Astrocyte (in vitro differentiated cells and primary cell): ENCODE data around the gene GLS2. TPM values are rescaled to one million over a fixed set of nuclear protein-coding genes. Genes with fewer than 3 reads are reported as not detected.

Experiments used
- DNase-seq: peaks from one replicate; pipeline ENCODE4 v3.0.0-alpha.2; 2010; ENCODE audit warnings: low read depth
- FAIRE-seq: peaks from 2 replicates; lab custom pipeline; 2011; peaks lifted over from hg19 to GRCh38; lab: Jason Lieb, UNC
- H2AFZ ChIP-seq: 2 replicates; pipeline ENCODE4 v1.6.0; 2012; ENCODE audit warnings: low read depth, low read length, inconsistent platforms
- H3K27ac ChIP-seq: 2 replicates; pipeline ENCODE4 v1.5.1; 2011; ENCODE audit warnings: low read depth, low read length, inconsistent platforms
- H3K27me3 ChIP-seq: 2 replicates; pipeline ENCODE4 v1.6.0; 2011; ENCODE audit warnings: low read length, inconsistent platforms; ENCODE audit not compliant: insufficient read depth
- H3K36me3 ChIP-seq: 2 replicates; pipeline ENCODE4 v1.5.1; 2011; ENCODE audit warnings: low read length, inconsistent platforms; ENCODE audit not compliant: insufficient read depth
- H3K4me1 ChIP-seq: 2 replicates; pipeline ENCODE4 v1.5.1; 2011; ENCODE audit warnings: low read length, inconsistent platforms; ENCODE audit not compliant: insufficient read depth
- H3K4me2 ChIP-seq: 2 replicates; pipeline ENCODE4 v1.6.0; 2012; ENCODE audit warnings: low read length, inconsistent platforms
- H3K4me3 ChIP-seq: 2 replicates; pipeline ENCODE4 v1.5.1; 2011; ENCODE audit warnings: low read depth, mild to moderate bottlenecking, low read length, inconsistent platforms; ENCODE audit not compliant: insufficient read depth
- H3K79me2 ChIP-seq: 2 replicates; pipeline ENCODE4 v1.6.0; 2012; ENCODE audit warnings: mild to moderate bottlenecking, low read length, inconsistent platforms; ENCODE audit not compliant: insufficient read depth
- H3K9ac ChIP-seq: 2 replicates; pipeline ENCODE4 v1.6.0; 2012; ENCODE audit warnings: mild to moderate bottlenecking, low read length, inconsistent platforms
- H3K9me3 ChIP-seq: 2 replicates; pipeline ENCODE4 v1.5.1; 2012; ENCODE audit warnings: low read depth, mild to moderate bottlenecking, low read length, inconsistent platforms; ENCODE audit not compliant: insufficient read depth
- H4K20me1 ChIP-seq: 2 replicates; pipeline ENCODE4 v1.6.0; 2012; ENCODE audit warnings: low read length, inconsistent platforms; ENCODE audit not compliant: insufficient read depth
- H3K27ac Mint-ChIP-seq: one replicate; pipeline ENCODE4 v1.8.0; 2021; ENCODE audit warnings: mild to moderate bottlenecking, mixed read lengths; ENCODE audit not compliant: unreplicated experiment
- H3K27me3 Mint-ChIP-seq: one replicate; pipeline ENCODE4 v1.8.0; 2021; ENCODE audit warnings: low read depth, mixed read lengths; ENCODE audit not compliant: unreplicated experiment
- H3K36me3 Mint-ChIP-seq: one replicate; pipeline ENCODE4 v1.8.0; 2021; ENCODE audit warnings: low read depth, mixed read lengths; ENCODE audit not compliant: unreplicated experiment
- H3K4me1 Mint-ChIP-seq: one replicate; pipeline ENCODE4 v1.8.0; 2021; ENCODE audit warnings: low read depth, mixed read lengths; ENCODE audit not compliant: unreplicated experiment
- H3K4me3 Mint-ChIP-seq: one replicate; pipeline ENCODE4 v1.8.0; 2021; ENCODE audit warnings: mild to moderate bottlenecking, moderate library complexity, mixed read lengths; ENCODE audit not compliant: unreplicated experiment
- H3K9me3 Mint-ChIP-seq: one replicate; pipeline ENCODE4 v1.8.0; 2021; ENCODE audit warnings: mild to moderate bottlenecking, mixed read lengths; ENCODE audit not compliant: unreplicated experiment
- EZH2 ChIP-seq: IDR thresholded peaks from 2 replicates; pipeline ENCODE4 v1.6.1; 2012; ENCODE audit warnings: mild to moderate bottlenecking, low read length, inconsistent platforms; ENCODE audit not compliant: insufficient read depth
- total RNA-seq: library from RNA; stranded (reverse); gene quantifications from 2 replicates; pipeline ENCODE4 v1.2.1, GENCODE V29; 2021
- TF ChIP-seq, protein P1 (sequence below): IDR thresholded peaks from 2 replicates; pipeline ENCODE4 v1.5.1; 2011; ENCODE audit warnings: low read depth, mild to moderate bottlenecking, inconsistent platforms, low read length, moderate library complexity; ENCODE audit not compliant: insufficient read depth

The GLS2 gene
- total RNA-seq, 1 donor from 2014 or later = 1.1 TPM

GRCh38 chr12:56454557-56454956 is 33.4 kb downstream of the GLS2 start, which contains the start of gene MIP:
TSS of gene MIP (minus strand) at chr12:56454657. CDS start at chr12:56454613, 44 bp downstream.
- H3K27me3 Mint-ChIP-seq = peaks cover 24% of the 10 kb centered on the region
- peaks cover 3% of the 10 kb centered on the region for H3K36me3 Mint-ChIP-seq
- FAIRE-seq (no peak), DNase-seq (no peak)
- Histone ChIP-seq H3K9ac (no peak within 1 kb of the TSS), H3K27ac (no peak within 1 kb of the TSS), H3K36me3 (no peaks in the 10 kb centered on the region), H3K4me2 (no peak within 1 kb of the TSS), H3K4me3 (no peak within 1 kb of the TSS), H3K27me3 (peaks cover 4% of the 10 kb centered on the region), H3K9me3 (no peaks in the 10 kb centered on the region), H3K4me1 (peaks cover 3% of the 10 kb centered on the region), H2AFZ (no peak within 1 kb of the TSS), H3K79me2 (no peaks in the 10 kb centered on the region), H4K20me1 (no peaks in the 10 kb centered on the region)
- H3K9me3 Mint-ChIP-seq = no peaks in the 10 kb centered on the region
- H3K4me1 Mint-ChIP-seq = peaks cover 4% of the 10 kb centered on the region
- H3K4me3 Mint-ChIP-seq = no peak within 1 kb of the TSS
- H3K27ac Mint-ChIP-seq = no peak within 1 kb of the TSS
- TF ChIP-seq, protein P1, sequence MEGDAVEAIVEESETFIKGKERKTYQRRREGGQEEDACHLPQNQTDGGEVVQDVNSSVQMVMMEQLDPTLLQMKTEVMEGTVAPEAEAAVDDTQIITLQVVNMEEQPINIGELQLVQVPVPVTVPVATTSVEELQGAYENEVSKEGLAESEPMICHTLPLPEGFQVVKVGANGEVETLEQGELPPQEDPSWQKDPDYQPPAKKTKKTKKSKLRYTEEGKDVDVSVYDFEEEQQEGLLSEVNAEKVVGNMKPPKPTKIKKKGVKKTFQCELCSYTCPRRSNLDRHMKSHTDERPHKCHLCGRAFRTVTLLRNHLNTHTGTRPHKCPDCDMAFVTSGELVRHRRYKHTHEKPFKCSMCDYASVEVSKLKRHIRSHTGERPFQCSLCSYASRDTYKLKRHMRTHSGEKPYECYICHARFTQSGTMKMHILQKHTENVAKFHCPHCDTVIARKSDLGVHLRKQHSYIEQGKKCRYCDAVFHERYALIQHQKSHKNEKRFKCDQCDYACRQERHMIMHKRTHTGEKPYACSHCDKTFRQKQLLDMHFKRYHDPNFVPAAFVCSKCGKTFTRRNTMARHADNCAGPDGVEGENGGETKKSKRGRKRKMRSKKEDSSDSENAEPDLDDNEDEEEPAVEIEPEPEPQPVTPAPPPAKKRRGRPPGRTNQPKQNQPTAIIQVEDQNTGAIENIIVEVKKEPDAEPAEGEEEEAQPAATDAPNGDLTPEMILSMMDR = no peak
- no peak for TF ChIP-seq EZH2

- H3K36me3 Mint-ChIP-seq = peaks cover 3% of the 10 kb centered on the region
- Histone ChIP-seq H3K27me3 (peaks cover 4% of the 10 kb centered on the region), H3K79me2 (peaks cover 8% of the 10 kb centered on the region), H3K9ac (no peak overlapping the region), H4K20me1 (no peaks in the 10 kb centered on the region), H3K9me3 (no peaks in the 10 kb centered on the region), H3K4me3 (no peak overlapping the region), H2AFZ (no peak overlapping the region), H3K4me2 (no peak overlapping the region), H3K27ac (no peak overlapping the region), H3K36me3 (no peaks in the 10 kb centered on the region), H3K4me1 (peaks cover 4% of the 10 kb centered on the region)
- H3K9me3 Mint-ChIP-seq = no peaks in the 10 kb centered on the region
- TF ChIP-seq, protein P1 = no peak
- no peak for TF ChIP-seq EZH2
- no peak overlapping the region for H3K4me3 Mint-ChIP-seq
- peaks cover 24% of the 10 kb centered on the region for H3K27me3 Mint-ChIP-seq
- no peak overlapping the region for H3K27ac Mint-ChIP-seq
- FAIRE-seq (no peak), DNase-seq (no peak)
- peaks cover 4% of the 10 kb centered on the region for H3K4me1 Mint-ChIP-seq
Observed at GRCh38 chr12:56451147-56451546, 36.8 kb downstream of the GLS2 start.

DNA sequence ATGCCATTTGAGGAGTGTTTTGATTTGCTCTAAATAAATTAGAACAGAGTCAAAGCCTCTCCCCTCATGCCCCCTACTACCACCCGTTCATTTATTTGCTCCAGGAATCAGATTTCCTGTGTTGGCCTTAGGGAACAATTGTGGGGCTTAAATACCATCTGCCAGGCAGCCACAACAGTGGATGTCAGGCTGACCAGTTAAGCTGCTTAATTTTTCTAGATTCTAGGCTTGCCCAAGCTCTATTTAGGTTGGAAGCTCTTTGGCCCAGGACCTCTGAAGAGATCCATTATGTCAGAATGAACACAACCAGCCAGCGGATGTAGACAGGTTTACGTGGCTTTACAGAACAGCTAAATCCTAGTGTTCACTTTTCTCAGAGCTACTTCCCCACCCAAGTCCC is 37.7 kb downstream of the GLS2 start:
- H3K4me2 ChIP-seq = no peak overlapping the region
- Mint-ChIP-seq H3K4me1 (peaks cover 4% of the 10 kb centered on the region), H3K27ac (no peak overlapping the region), H3K27me3 (peaks cover 19% of the 10 kb centered on the region), H3K36me3 (peaks cover 3% of the 10 kb centered on the region), H3K4me3 (peak overlapping the region; percentile 93), H3K9me3 (no peaks in the 10 kb centered on the region)
- H3K36me3 ChIP-seq = no peaks in the 10 kb centered on the region
- no peak overlapping the region for H2AFZ ChIP-seq
- H3K9me3 ChIP-seq = no peaks in the 10 kb centered on the region
- DNase-seq (no peak), FAIRE-seq (no peak)
- peaks cover 4% of the 10 kb centered on the region for H3K4me1 ChIP-seq
- H3K4me3 ChIP-seq = no peak overlapping the region
- peaks cover 8% of the 10 kb centered on the region for H3K79me2 ChIP-seq
- H3K27me3 ChIP-seq = no peaks in the 10 kb centered on the region
- no peak overlapping the region for H3K27ac ChIP-seq
- H4K20me1 ChIP-seq = no peaks in the 10 kb centered on the region
- H3K9ac ChIP-seq = no peak overlapping the region
- TF ChIP-seq EZH2 = no peak
- TF ChIP-seq, protein P1 = no peak
